ENCODE results near the gene MICAL1.

DNA sequence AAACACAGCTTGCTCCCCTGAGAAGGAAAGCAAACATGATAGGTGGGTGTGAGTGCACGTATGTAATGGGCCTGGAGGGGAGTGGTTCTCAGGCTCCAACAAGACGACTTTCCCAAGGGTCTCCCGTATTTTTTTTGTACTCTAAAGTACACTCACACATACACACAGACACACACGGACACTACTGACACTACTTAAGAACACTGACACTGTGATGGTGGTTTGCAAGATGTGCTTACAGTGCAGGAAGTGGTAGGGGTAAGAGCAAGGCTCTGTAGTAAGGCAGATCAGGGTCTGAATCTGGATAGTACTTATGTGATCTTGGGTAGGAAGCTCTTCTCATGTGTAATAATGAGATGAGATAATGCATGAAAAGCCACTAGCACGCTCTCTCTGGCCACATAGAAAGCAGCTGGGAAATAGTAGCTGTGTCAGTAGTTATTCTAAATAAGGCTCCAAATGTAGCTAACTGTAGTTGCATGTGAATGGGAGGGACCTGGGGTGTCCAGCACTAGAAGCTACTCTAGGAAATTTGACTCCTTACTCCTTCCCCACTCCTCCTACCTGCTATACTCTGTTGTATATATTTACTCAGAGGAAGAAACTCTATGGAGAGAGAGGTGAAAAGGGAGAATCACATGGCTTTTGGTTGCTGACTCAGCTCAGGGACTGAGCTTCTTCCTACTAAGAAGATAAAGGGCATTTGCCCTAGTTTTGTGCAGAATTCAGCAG is 35.8 kb upstream of the MICAL1 start:
- TF ChIP-seq GATA2 (IDR thresholded peaks at IDR 0.05; ENCODE audit: low read depth, low read length): no peak
- TF ChIP-seq GATA3 (IDR thresholded peaks at IDR 0.05; ENCODE audit: low read depth, low read length): no peak

All from SH-SY5Y (cell line).